HEK293 (cell line): ENCODE results near the gene NFIC.

ENCODE experiments used
- CTCF ChIA-PET: fragments of 350-600 bp; formaldehyde crosslinking; extraction: SDS; loops from one replicate; lab custom pipeline; 2021; ENCODE audit warnings: antibody characterized with exemption; lab: Yijun Ruan, JAX
- POLR2A ChIA-PET: fragments of 300-600 bp; formaldehyde crosslinking; extraction: SDS; loops from one replicate; lab custom pipeline; 2020; ENCODE audit warnings: antibody characterized with exemption, inconsistent platforms; lab: Yijun Ruan, JAX
- H3K27ac ChIP-seq: fragments of 200-500 bp; sonication (Bioruptor generic); 2 replicates; pipeline ENCODE4 v1.5.1; 2014; ENCODE audit warnings: low read depth, low read length, control low read depth, inconsistent platforms; ENCODE audit errors: extremely low read depth
- H3K36me3 ChIP-seq, 2 experiments: fragments of 200-500 bp in 1 of 2; sonication (Bioruptor generic) in 1 of 2; 1 replicate in 1 of 2; 2 replicates in 1 of 2; pipeline ENCODE4 v1.5.1; 2014 to 2017; ENCODE audit warnings: inconsistent platforms in 2 of 2, low read length in 2 of 2; ENCODE audit not compliant: control insufficient read depth in 2 of 2, insufficient read depth in 1 of 2
- H3K4me1 ChIP-seq: fragments of 200-500 bp; sonication (Bioruptor generic); 2 replicates; pipeline ENCODE4 v1.5.1; 2014; ENCODE audit warnings: mild to moderate bottlenecking, low read length, inconsistent platforms; ENCODE audit not compliant: control insufficient read depth, insufficient read depth
- H3K4me3 ChIP-seq: 2 replicates; pipeline ENCODE4 v1.5.1; 2011; ENCODE audit warnings: low read depth, mild to moderate bottlenecking, control low read depth, low read length, moderate library complexity
- H3K9me3 ChIP-seq: fragments of 200-500 bp; sonication (Bioruptor generic); 2 replicates; pipeline ENCODE4 v1.5.1; 2014; ENCODE audit warnings: low read depth, low read length, inconsistent platforms; ENCODE audit not compliant: control insufficient read depth, insufficient read depth
- ATF2 ChIP-seq: fragments of 450-650 bp; formaldehyde crosslinking; IDR thresholded peaks from 2 replicates; pipeline ENCODE4 v1.5.1; 2016; ENCODE audit warnings: missing biosample characterization, missing genetic modification characterization, low read depth
- EGR2 ChIP-seq: fragments of 450-650 bp; formaldehyde crosslinking; IDR thresholded peaks from 2 replicates; pipeline ENCODE4 v1.5.1; 2016; ENCODE audit warnings: low read depth, missing biosample characterization, missing genetic modification characterization
- KLF8 ChIP-seq: fragments of 450-650 bp; formaldehyde crosslinking; IDR thresholded peaks from 2 replicates; pipeline ENCODE4 v1.5.1; 2016; ENCODE audit warnings: missing biosample characterization, missing genetic modification characterization
- SCRT1 ChIP-seq: fragments of 450-650 bp; formaldehyde crosslinking; IDR thresholded peaks from 2 replicates; pipeline ENCODE4 v1.5.1; 2016; ENCODE audit warnings: missing biosample characterization, missing genetic modification characterization, borderline replicate concordance
- SCRT2 ChIP-seq: fragments of 450-650 bp; formaldehyde crosslinking; IDR thresholded peaks from 2 replicates; pipeline ENCODE4 v1.5.1; 2016; ENCODE audit warnings: missing biosample characterization, missing genetic modification characterization
- SP3 ChIP-seq: fragments of 450-650 bp; formaldehyde crosslinking; IDR thresholded peaks from 2 replicates; pipeline ENCODE4 v1.5.1; 2016; ENCODE audit warnings: missing biosample characterization, missing genetic modification characterization
- ZBTB20 ChIP-seq: fragments of 450-650 bp; formaldehyde crosslinking; IDR thresholded peaks from 2 replicates; pipeline ENCODE4 v1.5.1; 2016; ENCODE audit warnings: missing biosample characterization, missing genetic modification characterization
- ZNF175 ChIP-seq: fragments of 450-650 bp; formaldehyde crosslinking; IDR thresholded peaks from 2 replicates; pipeline ENCODE4 v1.5.1; 2016; ENCODE audit warnings: missing biosample characterization, missing genetic modification characterization
- ZNF274 ChIP-seq, 2 experiments: fragments of 200-500 bp in 1 of 2; fragments of 450-650 bp in 1 of 2; sonication (Bioruptor generic) in 1 of 2; formaldehyde crosslinking in 1 of 2; IDR thresholded peaks; 2 replicates each; pipeline versions ENCODE4 v1.5.1 to v1.6.1; 2014 to 2016; ENCODE audit warnings: borderline replicate concordance in 1 of 2, inconsistent platforms in 1 of 2, low read length in 1 of 2, missing biosample characterization in 1 of 2, missing genetic modification characterization in 1 of 2
- ZNF280D ChIP-seq: fragments of 450-650 bp; formaldehyde crosslinking; IDR thresholded peaks from 2 replicates; pipeline ENCODE4 v1.5.1; 2016; ENCODE audit warnings: missing biosample characterization, missing genetic modification characterization
- ZNF366 ChIP-seq: fragments of 450-650 bp; formaldehyde crosslinking; conservative IDR thresholded peaks from 2 replicates; pipeline ENCODE4 v1.5.1; 2016; ENCODE audit warnings: missing biosample characterization, missing genetic modification characterization
- ZNF391 ChIP-seq: fragments of 450-650 bp; formaldehyde crosslinking; IDR thresholded peaks from 2 replicates; pipeline ENCODE4 v1.5.1; 2016; ENCODE audit warnings: low read depth, missing biosample characterization, missing genetic modification characterization, borderline replicate concordance
- ZNF473 ChIP-seq: fragments of 450-650 bp; formaldehyde crosslinking; IDR thresholded peaks from 2 replicates; pipeline ENCODE4 v1.5.1; 2017; ENCODE audit warnings: missing biosample characterization, missing genetic modification characterization
- ZNF837 ChIP-seq: fragments of 450-650 bp; formaldehyde crosslinking; IDR thresholded peaks from 2 replicates; pipeline ENCODE4 v1.5.1; 2016; ENCODE audit warnings: missing biosample characterization, missing genetic modification characterization
- TF ChIP-seq, protein P1 (sequence below): fragments of 450-650 bp; formaldehyde crosslinking; IDR thresholded peaks from 2 replicates; pipeline ENCODE4 v1.5.1; 2016; ENCODE audit warnings: missing biosample characterization, missing genetic modification characterization
- TF ChIP-seq, protein P2 (sequence below): fragments of 450-650 bp; formaldehyde crosslinking; IDR thresholded peaks from 2 replicates; pipeline ENCODE4 v1.5.1; 2017; ENCODE audit warnings: missing biosample characterization, missing genetic modification characterization
- TF ChIP-seq, protein P3 (sequence below): fragments of 450-650 bp; formaldehyde crosslinking; IDR thresholded peaks from 2 replicates; pipeline ENCODE4 v1.5.1; 2016; ENCODE audit warnings: missing biosample characterization, missing genetic modification characterization
- TF ChIP-seq, protein P4 (sequence below): fragments of 450-650 bp; formaldehyde crosslinking; IDR thresholded peaks from 2 replicates; pipeline ENCODE4 v1.5.1; 2016; ENCODE audit warnings: missing biosample characterization, missing genetic modification characterization, low read depth

Gene NFIC

GRCh38 chr19:3470500-3471128, 104.2 kb downstream of the NFIC start:
- POLR2A ChIA-PET: no interaction called here
- no peaks in the 10 kb centered on the region for H3K36me3 ChIP-seq
- no peaks in the 10 kb centered on the region for H3K9me3 ChIP-seq
- H3K27ac ChIP-seq: no peak overlapping the region
- H3K4me3 ChIP-seq: no peak overlapping the region
- no peaks in the 10 kb centered on the region for H3K4me1 ChIP-seq
- TF ChIP-seq, protein P1, sequence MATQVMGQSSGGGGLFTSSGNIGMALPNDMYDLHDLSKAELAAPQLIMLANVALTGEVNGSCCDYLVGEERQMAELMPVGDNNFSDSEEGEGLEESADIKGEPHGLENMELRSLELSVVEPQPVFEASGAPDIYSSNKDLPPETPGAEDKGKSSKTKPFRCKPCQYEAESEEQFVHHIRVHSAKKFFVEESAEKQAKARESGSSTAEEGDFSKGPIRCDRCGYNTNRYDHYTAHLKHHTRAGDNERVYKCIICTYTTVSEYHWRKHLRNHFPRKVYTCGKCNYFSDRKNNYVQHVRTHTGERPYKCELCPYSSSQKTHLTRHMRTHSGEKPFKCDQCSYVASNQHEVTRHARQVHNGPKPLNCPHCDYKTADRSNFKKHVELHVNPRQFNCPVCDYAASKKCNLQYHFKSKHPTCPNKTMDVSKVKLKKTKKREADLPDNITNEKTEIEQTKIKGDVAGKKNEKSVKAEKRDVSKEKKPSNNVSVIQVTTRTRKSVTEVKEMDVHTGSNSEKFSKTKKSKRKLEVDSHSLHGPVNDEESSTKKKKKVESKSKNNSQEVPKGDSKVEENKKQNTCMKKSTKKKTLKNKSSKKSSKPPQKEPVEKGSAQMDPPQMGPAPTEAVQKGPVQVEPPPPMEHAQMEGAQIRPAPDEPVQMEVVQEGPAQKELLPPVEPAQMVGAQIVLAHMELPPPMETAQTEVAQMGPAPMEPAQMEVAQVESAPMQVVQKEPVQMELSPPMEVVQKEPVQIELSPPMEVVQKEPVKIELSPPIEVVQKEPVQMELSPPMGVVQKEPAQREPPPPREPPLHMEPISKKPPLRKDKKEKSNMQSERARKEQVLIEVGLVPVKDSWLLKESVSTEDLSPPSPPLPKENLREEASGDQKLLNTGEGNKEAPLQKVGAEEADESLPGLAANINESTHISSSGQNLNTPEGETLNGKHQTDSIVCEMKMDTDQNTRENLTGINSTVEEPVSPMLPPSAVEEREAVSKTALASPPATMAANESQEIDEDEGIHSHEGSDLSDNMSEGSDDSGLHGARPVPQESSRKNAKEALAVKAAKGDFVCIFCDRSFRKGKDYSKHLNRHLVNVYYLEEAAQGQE (tag by site-specific recombination): 0 out of 2 replicates have a peak, but pooled peaks have one; percentile 19
- TF ChIP-seq ZBTB20 (tag by site-specific recombination) (no peak), ZNF473 (no peak), KLF8 (tag by site-specific recombination) (0 out of 2 replicates have a peak, but pooled peaks have one; percentile 16), ZNF366 (tag by site-specific recombination) (peak; percentile 53), ZNF175 (tag by site-specific recombination) (no peak), SCRT2 (tag by site-specific recombination) (peak; percentile 56), SCRT1 (peak; percentile 36; the same call in 1 of the 2 replicates)
- TF ChIP-seq, all 188 proteins: peak for 5
- CTCF ChIA-PET: interaction anchor here (0.7 to 6.4 kb wide), 10 partner anchors 12 to 352 kb away, joined by 3 to 107 read pairs (median 4); partner anchors contain the start of genes SMIM24 and SMIM44

- CTCF ChIA-PET: interaction anchor here (0.6 to 6.4 kb wide), 27 partner anchors 11 to 1197 kb away, joined by 3 to 107 read pairs (median 5); partner anchors contain the start of genes DAPK3, DOHH, FZR1 and SMIM24
- H3K4me3 ChIP-seq: no peak overlapping the region
- no peaks in the 10 kb centered on the region for H3K36me3 ChIP-seq
- no peaks in the 10 kb centered on the region for H3K4me1 ChIP-seq
- no peaks in the 10 kb centered on the region for H3K9me3 ChIP-seq
- POLR2A ChIA-PET: interaction anchor here (0.5 kb wide), 1 partner anchor 324 kb away, joined by 3 read pairs; no protein-coding TSS in a partner anchor
- no peak overlapping the region for H3K27ac ChIP-seq
- TF ChIP-seq, protein P2, sequence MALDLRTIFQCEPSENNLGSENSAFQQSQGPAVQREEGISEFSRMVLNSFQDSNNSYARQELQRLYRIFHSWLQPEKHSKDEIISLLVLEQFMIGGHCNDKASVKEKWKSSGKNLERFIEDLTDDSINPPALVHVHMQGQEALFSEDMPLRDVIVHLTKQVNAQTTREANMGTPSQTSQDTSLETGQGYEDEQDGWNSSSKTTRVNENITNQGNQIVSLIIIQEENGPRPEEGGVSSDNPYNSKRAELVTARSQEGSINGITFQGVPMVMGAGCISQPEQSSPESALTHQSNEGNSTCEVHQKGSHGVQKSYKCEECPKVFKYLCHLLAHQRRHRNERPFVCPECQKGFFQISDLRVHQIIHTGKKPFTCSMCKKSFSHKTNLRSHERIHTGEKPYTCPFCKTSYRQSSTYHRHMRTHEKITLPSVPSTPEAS (tag by site-specific recombination): no peak
- TF ChIP-seq, protein P3, sequence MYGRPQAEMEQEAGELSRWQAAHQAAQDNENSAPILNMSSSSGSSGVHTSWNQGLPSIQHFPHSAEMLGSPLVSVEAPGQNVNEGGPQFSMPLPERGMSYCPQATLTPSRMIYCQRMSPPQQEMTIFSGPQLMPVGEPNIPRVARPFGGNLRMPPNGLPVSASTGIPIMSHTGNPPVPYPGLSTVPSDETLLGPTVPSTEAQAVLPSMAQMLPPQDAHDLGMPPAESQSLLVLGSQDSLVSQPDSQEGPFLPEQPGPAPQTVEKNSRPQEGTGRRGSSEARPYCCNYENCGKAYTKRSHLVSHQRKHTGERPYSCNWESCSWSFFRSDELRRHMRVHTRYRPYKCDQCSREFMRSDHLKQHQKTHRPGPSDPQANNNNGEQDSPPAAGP (tag by site-specific recombination): peak; percentile 81; the same call in 1 of the 2 replicates
- no peak for TF ChIP-seq ZNF280D (tag by site-specific recombination)
- no peak for TF ChIP-seq ZBTB20 (tag by site-specific recombination)
- TF ChIP-seq ATF2: no peak
- TF ChIP-seq EGR2 (tag by site-specific recombination): peak; percentile 32; the same call in 1 of the 2 replicates
- TF ChIP-seq ZNF837: no peak
- TF ChIP-seq SP3: no peak
- TF ChIP-seq ZNF274 (IDR thresholded peaks at IDR 0.05; ENCODE audit: low read length): no peak
- no peak for TF ChIP-seq ZNF274 (tag by site-specific recombination; IDR thresholded peaks at IDR 0.05; ENCODE audit: borderline replicate concordance)
- TF ChIP-seq ZNF391 (tag by site-specific recombination): no peak
- TF ChIP-seq, protein P4, sequence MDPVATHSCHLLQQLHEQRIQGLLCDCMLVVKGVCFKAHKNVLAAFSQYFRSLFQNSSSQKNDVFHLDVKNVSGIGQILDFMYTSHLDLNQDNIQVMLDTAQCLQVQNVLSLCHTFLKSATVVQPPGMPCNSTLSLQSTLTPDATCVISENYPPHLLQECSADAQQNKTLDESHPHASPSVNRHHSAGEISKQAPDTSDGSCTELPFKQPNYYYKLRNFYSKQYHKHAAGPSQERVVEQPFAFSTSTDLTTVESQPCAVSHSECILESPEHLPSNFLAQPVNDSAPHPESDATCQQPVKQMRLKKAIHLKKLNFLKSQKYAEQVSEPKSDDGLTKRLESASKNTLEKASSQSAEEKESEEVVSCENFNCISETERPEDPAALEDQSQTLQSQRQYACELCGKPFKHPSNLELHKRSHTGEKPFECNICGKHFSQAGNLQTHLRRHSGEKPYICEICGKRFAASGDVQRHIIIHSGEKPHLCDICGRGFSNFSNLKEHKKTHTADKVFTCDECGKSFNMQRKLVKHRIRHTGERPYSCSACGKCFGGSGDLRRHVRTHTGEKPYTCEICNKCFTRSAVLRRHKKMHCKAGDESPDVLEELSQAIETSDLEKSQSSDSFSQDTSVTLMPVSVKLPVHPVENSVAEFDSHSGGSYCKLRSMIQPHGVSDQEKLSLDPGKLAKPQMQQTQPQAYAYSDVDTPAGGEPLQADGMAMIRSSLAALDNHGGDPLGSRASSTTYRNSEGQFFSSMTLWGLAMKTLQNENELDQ (tag by site-specific recombination): no peak
These were observed 105.7 kb downstream of the NFIC start for GRCh38 chr19:3471954-3472655.
